ENCODE measurements around the gene FANCM. TPM values are rescaled to one million over a fixed set of nuclear protein-coding genes. Genes with fewer than 3 reads are reported as not detected.

Gene FANCM
- total RNA-seq, 1 experiment from 2014 or later: 11.9 TPM

GRCh38 chr14:45112896-45113781 is 22.6 kb upstream of the FANCM start:
- DNase-seq: no peak
- no peak overlapping the region for H2AK5ac ChIP-seq (ENCODE audit: insufficient read length, low read length)
- no peak overlapping the region for H4K8ac ChIP-seq (replicated peaks; ENCODE audit: insufficient read length, low read depth, low read length)
- H3K4ac ChIP-seq (ENCODE audit: low read depth, low read length): no peak overlapping the region
- no peak overlapping the region for H3T11ph ChIP-seq (ENCODE audit: low read length)
- H3K4me2 ChIP-seq (ENCODE audit: insufficient read depth, insufficient read length, low read length): no peak overlapping the region
- H3K9ac ChIP-seq (ENCODE audit: extremely low read depth, insufficient read length, low read length): no peak overlapping the region
- Mint-ChIP-seq H3K9me3 (no peaks in the 10 kb centered on the region), H3K4me3 (no peak overlapping the region), H3K4me1 (no peaks in the 10 kb centered on the region), H3K27me3 (ENCODE audit: low read depth) (no peaks in the 10 kb centered on the region), H3K36me3 (ENCODE audit: insufficient read depth in 1 of 3, low read depth in 3 of 3) (peaks cover 15 to 81% (median 62%) of the 10 kb centered on the region in 3 experiments; a peak in 6 of 7 replicates), H3K27ac (peak overlapping the region in 1 of 3 experiments; percentile 69; a peak in 3 of 7 replicates)
- no peak overlapping the region for H2BK12ac ChIP-seq (ENCODE audit: insufficient read length, low read depth, low read length)
- no peaks in the 10 kb centered on the region for H4K20me1 ChIP-seq (ENCODE audit: control insufficient read depth, insufficient read depth, insufficient read length)
- no peak overlapping the region for H3K14ac ChIP-seq (ENCODE audit: insufficient read depth, low read length)
- no peak overlapping the region for H4K5ac ChIP-seq (ENCODE audit: insufficient read length, low read depth, low read length)
- H2BK5ac ChIP-seq (ENCODE audit: insufficient read length, low read length): no peak overlapping the region
- H2BK120ac ChIP-seq (ENCODE audit: low read depth, low read length, poor library complexity, severe bottlenecking): no peak overlapping the region
- no peak overlapping the region for H2AFZ ChIP-seq (ENCODE audit: low read length)
- H3K9me3 ChIP-seq (ENCODE audit: control insufficient read depth, low read depth, low read length): no peaks in the 10 kb centered on the region
- H2BK20ac ChIP-seq (ENCODE audit: low read depth, low read length, poor library complexity, severe bottlenecking): no peak overlapping the region
- no peaks in the 10 kb centered on the region for H3K79me2 ChIP-seq (ENCODE audit: insufficient read depth, low read length)
- H3K27ac ChIP-seq (ENCODE audit: insufficient read length, low read depth, low read length): no peak overlapping the region
- H3K27me3 ChIP-seq (ENCODE audit: insufficient read depth, low read length): no peaks in the 10 kb centered on the region
- no peak for TF ChIP-seq CTCF (conservative IDR thresholded peaks at IDR 0.05)
- H3K56ac ChIP-seq (ENCODE audit: insufficient read length, low read depth, low read length): no peak overlapping the region
- 100% methylated on average over 1 of the region's 6 CpGs for WGBS (ENCODE audit: extremely low coverage, insufficient read length, low lambda C conversion rate)
- no peaks in the 10 kb centered on the region for H3K4me1 ChIP-seq (ENCODE audit: insufficient read depth, low read length)
- no peak overlapping the region for H3K23ac ChIP-seq (ENCODE audit: insufficient read length, low read depth, low read length)
- no peak overlapping the region for H4K91ac ChIP-seq (ENCODE audit: insufficient read length, low read depth, low read length)
- no peak overlapping the region for H3K18ac ChIP-seq (ENCODE audit: insufficient read length, low read depth, low read length)
- H3K23me2 ChIP-seq (ENCODE audit: insufficient read length, low read depth, low read length, poor library complexity, severe bottlenecking): no peaks in the 10 kb centered on the region
- H2BK15ac ChIP-seq (ENCODE audit: low read depth, low read length): no peak overlapping the region
- no peaks in the 10 kb centered on the region for H3K79me1 ChIP-seq (ENCODE audit: insufficient read depth, low read depth, low read length, poor library complexity, severe bottlenecking)

All from H9 (cell line).